HepG2 (cell line): ENCODE results near the gene KRT3. TPM values are rescaled to one million over a fixed set of nuclear protein-coding genes. Genes with fewer than 3 reads are reported as not detected.

Source experiments
- ATAC-seq: fragments of 200-7000 bp; cut with Tn5 transposase; 3 replicates; pipeline ENCODE4 v1.9.1; 2020; ENCODE audit warnings: mild to moderate bottlenecking, moderate library complexity
- BruUV-seq: library from RNA; stranded (reverse); fragments of 400-500 nt; replicated peaks from 2 replicates; lab custom pipeline; 2021; lab: Mats Ljungman, UMichigan
- CTCF ChIA-PET: fragments of 300-600 bp; formaldehyde crosslinking; extraction: SDS; loops from one replicate; lab custom pipeline; 2021; ENCODE audit warnings: low total read pairs, inconsistent platforms, low intra/inter-chr PET ratio; lab: Yijun Ruan, JAX
- POLR2A ChIA-PET: fragments of 350-600 bp; sonication (Branson Sonifier 250); formaldehyde crosslinking; loops from one replicate; lab custom pipeline; 2020; ENCODE audit warnings: antibody characterized with exemption, inconsistent platforms; lab: Yijun Ruan, JAX
- DNase-seq: peaks from one replicate; pipeline ENCODE4 v3.0.0-alpha.2; 2015; ENCODE audit warnings: low spot score
- FAIRE-seq: peaks from 3 replicates; lab custom pipeline; 2011; peaks lifted over from hg19 to GRCh38; lab: Jason Lieb, UNC
- H2AFZ ChIP-seq: one replicate; pipeline ENCODE4 v1.6.1; 2011; ENCODE audit warnings: low read length, inconsistent platforms
- H3K27ac ChIP-seq: fragments of 300-600 bp; 3 replicates; pipeline ENCODE4 v1.8.0; 2011; ENCODE audit warnings: mixed run types, mild to moderate bottlenecking, mixed read lengths, low read length, inconsistent platforms; ENCODE audit not compliant: insufficient read depth; ENCODE audit errors: extremely low read length
- H3K27me3 ChIP-seq, 2 experiments: fragments of 200-600 bp in 1 of 2; 2 replicates in 1 of 2; 3 replicates in 1 of 2; pipeline versions ENCODE4 v1.6.0 to v1.8.0; 2011; ENCODE audit warnings: low read length in 2 of 2, mild to moderate bottlenecking in 2 of 2, moderate library complexity in 2 of 2, inconsistent platforms in 1 of 2; ENCODE audit not compliant: insufficient read depth in 2 of 2, control insufficient read depth in 1 of 2
- H3K36me3 ChIP-seq, 2 experiments: fragments of 200-600 bp in 1 of 2; replicated peaks in 1 of 2; 2 replicates in 1 of 2; 3 replicates in 1 of 2; pipeline versions ENCODE4 v1.5.1 to v1.8.0; 2011; ENCODE audit warnings: low read length in 2 of 2, inconsistent platforms in 1 of 2; ENCODE audit not compliant: insufficient read depth in 2 of 2, control insufficient read depth in 1 of 2
- H3K4me1 ChIP-seq: 2 replicates; pipeline ENCODE4 v1.5.1; 2012; ENCODE audit warnings: low read length, inconsistent platforms; ENCODE audit not compliant: insufficient read depth
- H3K4me2 ChIP-seq: 2 replicates; pipeline ENCODE4 v1.6.0; 2011; ENCODE audit warnings: low read depth, low read length, inconsistent platforms
- H3K4me3 ChIP-seq, 3 experiments: fragments of 200-600 bp in 1 of 3; sonication (generic), shearing (Covaris generic) in 1 of 3; replicated peaks in 1 of 3; 2 replicates each; pipeline ENCODE4 v1.5.1; 2011 to 2016; ENCODE audit warnings: low read length in 3 of 3, inconsistent platforms in 2 of 3, low read depth in 2 of 3, mild to moderate bottlenecking in 2 of 3, control low read depth in 1 of 3, mixed read lengths in 1 of 3; ENCODE audit not compliant: insufficient read depth in 1 of 3
- H3K79me2 ChIP-seq: one replicate; pipeline ENCODE4 v1.6.1; 2011; ENCODE audit warnings: low read length, inconsistent platforms; ENCODE audit not compliant: insufficient read depth
- H3K9ac ChIP-seq: 2 replicates; pipeline ENCODE4 v1.6.0; 2011; ENCODE audit warnings: mild to moderate bottlenecking, low read depth, low read length, inconsistent platforms; ENCODE audit not compliant: insufficient read depth
- H3K9me3 ChIP-seq: 2 replicates; pipeline ENCODE4 v1.5.1; 2012; ENCODE audit warnings: mild to moderate bottlenecking, low read length
- H4K20me1 ChIP-seq: 2 replicates; pipeline ENCODE4 v1.6.0; 2011; ENCODE audit warnings: inconsistent platforms, mild to moderate bottlenecking, low read length, moderate library complexity; ENCODE audit not compliant: insufficient read depth
- ATF7-NPFF ChIP-seq: sonication (generic); formaldehyde crosslinking; IDR thresholded peaks from 2 replicates; pipeline ENCODE4 v1.8.1; 2023; ENCODE audit warnings: mild to moderate bottlenecking, low read depth, missing genetic modification reagents, moderate library complexity
- MEIS2 ChIP-seq: sonication (generic); formaldehyde crosslinking; IDR thresholded peaks from 2 replicates; pipeline ENCODE4 v1.9.0; 2021; ENCODE audit warnings: mild to moderate bottlenecking, missing genetic modification reagents
- MTF2 ChIP-seq: sonication (generic); formaldehyde crosslinking; IDR thresholded peaks from 2 replicates; pipeline ENCODE4 v1.5.0; 2020; ENCODE audit warnings: missing genetic modification reagents, borderline replicate concordance
- TEAD3 ChIP-seq: optimal IDR thresholded peaks from 2 replicates; pipeline ENCODE3; 2016; ENCODE audit warnings: borderline replicate concordance
- ZMYM3 ChIP-seq: sonication (generic); formaldehyde crosslinking; IDR thresholded peaks from 2 replicates; pipeline ENCODE4 v1.5.1; 2020; ENCODE audit warnings: mild to moderate bottlenecking, missing genetic modification reagents
- ZNF317 ChIP-seq: sonication (generic); formaldehyde crosslinking; IDR thresholded peaks from 2 replicates; pipeline ENCODE4 v1.5.0; 2020; ENCODE audit warnings: mild to moderate bottlenecking, missing genetic modification reagents
- ZNF615 ChIP-seq: sonication (generic); formaldehyde crosslinking; IDR thresholded peaks from 2 replicates; pipeline ENCODE4 v1.5.0; 2020; ENCODE audit warnings: mild to moderate bottlenecking, missing genetic modification reagents, borderline replicate concordance
- ZNF747 ChIP-seq: sonication (generic); formaldehyde crosslinking; IDR thresholded peaks from 2 replicates; pipeline ENCODE4 v1.8.1; 2023; ENCODE audit warnings: missing genetic modification reagents, mild to moderate bottlenecking, borderline replicate concordance
- WGBS: methylation state at CpG from one replicate; pipeline ENCODE4 v1.1.6; 2017; ENCODE audit warnings: low lambda C conversion rate; 5-methylcytosine and 5-hydroxymethylcytosine counted together
- in situ Hi-C: cut with HindIII; loops from 2 replicates; pipeline ENCODE4 v1.10.0; 2017; ENCODE audit warnings: low pct_unique_long_range_greater_than_20kb; ENCODE audit not compliant: extremely low pct_ligation_motif_present
- intact Hi-C: fragments of 100-400 bp; cut with micrococcal nuclease; formaldehyde crosslinking; loops from one replicate; pipeline ENCODE4 v1.10.0; 2022; ENCODE audit not compliant: unreplicated experiment
- polyA plus RNA-seq, 8 experiments: library from polyadenylated mRNA; depleted of rRNA in 3 of 8; stranded (reverse) in 7 of 8; unstranded in 1 of 8; fragments of >200 nt; fragmentation: Illumina TruSeq in 4 of 8; extraction: Trizol in 4 of 8; gene quantifications; 2 replicates each; pipeline versions ENCODE4 v1.2.1 to v1.2.3, GENCODE V29; 2011 to 2016; ENCODE audit warnings: low read depth in 4 of 8, missing spikeins in 1 of 8, mixed read lengths in 1 of 8; ENCODE audit not compliant: insufficient read depth in 1 of 8
- total RNA-seq, 5 experiments: library from RNA; depleted of rRNA; stranded (reverse); fragments of >200 nt; fragmentation: Illumina TruSeq; extraction: Trizol; gene quantifications; 2 replicates each; pipeline ENCODE4 v1.2.3, GENCODE V29; 2016; ENCODE audit warnings: low read depth in 1 of 5
- TF ChIP-seq, protein P1 (sequence below): sonication (generic); formaldehyde crosslinking; IDR thresholded peaks from 2 replicates; pipeline ENCODE4 v1.4.0; 2020; ENCODE audit warnings: missing genetic modification reagents
- TF ChIP-seq, protein P2 (sequence below): sonication (generic); formaldehyde crosslinking; IDR thresholded peaks from 2 replicates; pipeline ENCODE4 v1.5.1; 2020; ENCODE audit warnings: missing genetic modification reagents, mild to moderate bottlenecking, borderline replicate concordance
- TF ChIP-seq, protein P3 (sequence below): sonication (generic); formaldehyde crosslinking; IDR thresholded peaks from 2 replicates; pipeline ENCODE4 v1.4.0; 2020; ENCODE audit warnings: low read depth, mild to moderate bottlenecking, missing genetic modification reagents
- TF ChIP-seq, protein P4 (sequence below): sonication (generic); formaldehyde crosslinking; IDR thresholded peaks from 2 replicates; pipeline ENCODE4 v1.4.0; 2020; ENCODE audit warnings: missing genetic modification reagents, low read depth, mild to moderate bottlenecking, borderline replicate concordance
- TF ChIP-seq, protein P5 (sequence below): sonication (generic); formaldehyde crosslinking; IDR thresholded peaks from 2 replicates; pipeline ENCODE4 v1.5.0; 2020; ENCODE audit warnings: mild to moderate bottlenecking, missing genetic modification reagents

Gene KRT3
- total and polyA plus RNA-seq, 2 of the 13 experiments (the other 11 are each of a cell fraction or from before 2014, with no cell fraction given): not detected

DNA sequence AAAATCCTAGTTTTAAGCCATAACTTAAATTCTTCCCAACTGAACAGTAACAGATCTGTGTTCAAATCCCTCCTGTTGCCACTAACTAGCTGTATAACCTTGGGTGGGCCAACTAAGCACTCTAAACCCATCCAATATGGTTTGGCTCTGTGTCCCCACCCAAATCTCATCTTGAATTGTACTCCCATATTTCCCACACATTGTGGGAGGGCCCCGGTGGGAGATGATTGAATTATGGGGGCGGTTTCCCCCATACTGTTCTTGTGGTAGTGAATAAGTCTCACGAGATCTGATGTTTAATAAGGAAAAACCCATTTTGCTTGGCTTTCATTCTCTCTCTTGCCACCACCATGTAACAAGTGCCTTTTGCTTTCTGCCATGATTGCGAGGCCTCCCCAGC lies 19.2 kb upstream of the KRT3 start:
- ChIA-PET POLR2A (no interaction called here), CTCF (no interaction called here)
- no peaks in the 10 kb centered on the region for H3K36me3 ChIP-seq
- no peak for DNase-seq
- intact Hi-C loops (no loop called here), in situ Hi-C loops (no loop called here)
- WGBS: 2% methylated on average over 4 of the region's 4 CpGs
- peaks cover 4 to 40% of the 10 kb centered on the region in 2 experiments; a peak in 4 of 5 replicates for H3K27me3 ChIP-seq
- no peak overlapping the region for H3K4me2 ChIP-seq
- H3K9ac ChIP-seq: no peak overlapping the region
- no peaks in the 10 kb centered on the region for H3K9me3 ChIP-seq
- TF ChIP-seq ZMYM3 (CRISPR knock-in tag) (no peak), ATF7-NPFF (CRISPR knock-in tag) (no peak), ZNF615 (CRISPR knock-in tag) (no peak), MTF2 (CRISPR knock-in tag) (no peak), ZNF747 (CRISPR knock-in tag) (no peak), ZNF317 (CRISPR knock-in tag) (no peak), MEIS2 (no peak), TEAD3 (CRISPR knock-in tag) (no peak)
- TF ChIP-seq, protein P1, sequence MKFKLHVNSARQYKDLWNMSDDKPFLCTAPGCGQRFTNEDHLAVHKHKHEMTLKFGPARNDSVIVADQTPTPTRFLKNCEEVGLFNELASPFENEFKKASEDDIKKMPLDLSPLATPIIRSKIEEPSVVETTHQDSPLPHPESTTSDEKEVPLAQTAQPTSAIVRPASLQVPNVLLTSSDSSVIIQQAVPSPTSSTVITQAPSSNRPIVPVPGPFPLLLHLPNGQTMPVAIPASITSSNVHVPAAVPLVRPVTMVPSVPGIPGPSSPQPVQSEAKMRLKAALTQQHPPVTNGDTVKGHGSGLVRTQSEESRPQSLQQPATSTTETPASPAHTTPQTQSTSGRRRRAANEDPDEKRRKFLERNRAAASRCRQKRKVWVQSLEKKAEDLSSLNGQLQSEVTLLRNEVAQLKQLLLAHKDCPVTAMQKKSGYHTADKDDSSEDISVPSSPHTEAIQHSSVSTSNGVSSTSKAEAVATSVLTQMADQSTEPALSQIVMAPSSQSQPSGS (CRISPR knock-in tag): no peak
- TF ChIP-seq, protein P2, sequence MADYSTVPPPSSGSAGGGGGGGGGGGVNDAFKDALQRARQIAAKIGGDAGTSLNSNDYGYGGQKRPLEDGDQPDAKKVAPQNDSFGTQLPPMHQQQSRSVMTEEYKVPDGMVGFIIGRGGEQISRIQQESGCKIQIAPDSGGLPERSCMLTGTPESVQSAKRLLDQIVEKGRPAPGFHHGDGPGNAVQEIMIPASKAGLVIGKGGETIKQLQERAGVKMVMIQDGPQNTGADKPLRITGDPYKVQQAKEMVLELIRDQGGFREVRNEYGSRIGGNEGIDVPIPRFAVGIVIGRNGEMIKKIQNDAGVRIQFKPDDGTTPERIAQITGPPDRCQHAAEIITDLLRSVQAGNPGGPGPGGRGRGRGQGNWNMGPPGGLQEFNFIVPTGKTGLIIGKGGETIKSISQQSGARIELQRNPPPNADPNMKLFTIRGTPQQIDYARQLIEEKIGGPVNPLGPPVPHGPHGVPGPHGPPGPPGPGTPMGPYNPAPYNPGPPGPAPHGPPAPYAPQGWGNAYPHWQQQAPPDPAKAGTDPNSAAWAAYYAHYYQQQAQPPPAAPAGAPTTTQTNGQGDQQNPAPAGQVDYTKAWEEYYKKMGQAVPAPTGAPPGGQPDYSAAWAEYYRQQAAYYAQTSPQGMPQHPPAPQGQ (CRISPR knock-in tag): no peak
- TF ChIP-seq, protein P3, sequence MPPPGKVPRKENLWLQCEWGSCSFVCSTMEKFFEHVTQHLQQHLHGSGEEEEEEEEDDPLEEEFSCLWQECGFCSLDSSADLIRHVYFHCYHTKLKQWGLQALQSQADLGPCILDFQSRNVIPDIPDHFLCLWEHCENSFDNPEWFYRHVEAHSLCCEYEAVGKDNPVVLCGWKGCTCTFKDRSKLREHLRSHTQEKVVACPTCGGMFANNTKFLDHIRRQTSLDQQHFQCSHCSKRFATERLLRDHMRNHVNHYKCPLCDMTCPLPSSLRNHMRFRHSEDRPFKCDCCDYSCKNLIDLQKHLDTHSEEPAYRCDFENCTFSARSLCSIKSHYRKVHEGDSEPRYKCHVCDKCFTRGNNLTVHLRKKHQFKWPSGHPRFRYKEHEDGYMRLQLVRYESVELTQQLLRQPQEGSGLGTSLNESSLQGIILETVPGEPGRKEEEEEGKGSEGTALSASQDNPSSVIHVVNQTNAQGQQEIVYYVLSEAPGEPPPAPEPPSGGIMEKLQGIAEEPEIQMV (CRISPR knock-in tag): no peak
- TF ChIP-seq, protein P4, sequence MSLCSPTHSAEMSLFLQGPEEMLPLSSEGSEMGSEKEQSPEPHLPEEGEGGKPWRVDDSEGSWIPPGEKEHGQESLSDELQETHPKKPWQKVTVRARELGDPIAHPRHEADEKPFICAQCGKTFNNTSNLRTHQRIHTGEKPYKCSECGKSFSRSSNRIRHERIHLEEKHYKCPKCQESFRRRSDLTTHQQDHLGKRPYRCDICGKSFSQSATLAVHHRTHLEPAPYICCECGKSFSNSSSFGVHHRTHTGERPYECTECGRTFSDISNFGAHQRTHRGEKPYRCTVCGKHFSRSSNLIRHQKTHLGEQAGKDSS (CRISPR knock-in tag): no peak
- TF ChIP-seq, protein P5, sequence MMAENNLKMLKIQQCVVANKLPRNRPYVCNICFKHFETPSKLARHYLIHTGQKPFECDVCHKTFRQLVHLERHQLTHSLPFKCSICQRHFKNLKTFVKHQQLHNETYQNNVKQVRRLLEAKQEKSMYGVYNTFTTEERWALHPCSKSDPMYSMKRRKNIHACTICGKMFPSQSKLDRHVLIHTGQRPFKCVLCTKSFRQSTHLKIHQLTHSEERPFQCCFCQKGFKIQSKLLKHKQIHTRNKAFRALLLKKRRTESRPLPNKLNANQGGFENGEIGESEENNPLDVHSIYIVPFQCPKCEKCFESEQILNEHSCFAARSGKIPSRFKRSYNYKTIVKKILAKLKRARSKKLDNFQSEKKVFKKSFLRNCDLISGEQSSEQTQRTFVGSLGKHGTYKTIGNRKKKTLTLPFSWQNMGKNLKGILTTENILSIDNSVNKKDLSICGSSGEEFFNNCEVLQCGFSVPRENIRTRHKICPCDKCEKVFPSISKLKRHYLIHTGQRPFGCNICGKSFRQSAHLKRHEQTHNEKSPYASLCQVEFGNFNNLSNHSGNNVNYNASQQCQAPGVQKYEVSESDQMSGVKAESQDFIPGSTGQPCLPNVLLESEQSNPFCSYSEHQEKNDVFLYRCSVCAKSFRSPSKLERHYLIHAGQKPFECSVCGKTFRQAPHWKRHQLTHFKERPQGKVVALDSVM (CRISPR knock-in tag): no peak
- H3K79me2 ChIP-seq: no peaks in the 10 kb centered on the region
- no peak overlapping the region for H3K4me3 ChIP-seq
- H3K4me1 ChIP-seq: no peaks in the 10 kb centered on the region
- no peak overlapping the region for H3K27ac ChIP-seq
- no peak for FAIRE-seq
- H4K20me1 ChIP-seq: no peaks in the 10 kb centered on the region
- BruUV-seq: no TSS peak
- no peak for ATAC-seq
- no peak overlapping the region for H2AFZ ChIP-seq
